ENCODE measurements around the gene LHX3. TPM values are rescaled to one million over a fixed set of nuclear protein-coding genes. Genes with fewer than 3 reads are reported as not detected.

LHX3 gene
- total and polyA plus RNA-seq, 10 of the 15 experiments (the other 5 are each of a cell fraction or from before 2014, with no cell fraction given) = not detected

DNA sequence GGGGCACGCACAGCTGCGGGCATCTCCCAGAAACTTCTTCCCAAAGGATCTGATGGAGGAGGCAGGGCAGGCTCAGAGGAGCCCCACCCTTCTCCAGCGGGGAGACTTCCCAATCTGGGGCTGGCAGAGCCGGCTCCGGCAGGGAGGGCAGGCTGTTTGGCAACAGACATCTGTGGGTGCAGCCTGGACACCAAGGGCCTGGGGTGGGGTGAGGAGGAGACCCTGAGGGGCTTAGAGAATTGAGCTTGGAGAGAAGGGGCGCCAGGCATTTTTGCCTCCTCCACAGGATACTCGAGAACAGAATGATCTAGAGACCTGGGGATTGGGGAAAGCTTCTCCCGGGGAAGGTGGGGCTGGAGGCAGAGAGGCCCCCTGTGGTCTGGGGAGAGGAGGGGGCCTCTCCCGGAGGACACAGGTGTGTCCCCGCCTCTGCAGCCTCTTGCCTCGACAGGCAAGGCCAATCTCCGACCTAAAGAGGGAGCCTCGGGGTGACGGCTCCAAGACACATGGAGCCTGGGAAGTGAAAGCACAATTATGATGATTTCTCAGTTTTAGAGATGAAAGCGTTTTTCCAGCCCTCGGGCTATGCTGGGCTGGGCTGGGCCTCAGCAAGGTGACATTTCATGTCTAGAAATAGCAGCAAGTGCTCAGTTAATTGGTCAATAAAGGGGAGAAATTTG lies 8.4 kb downstream of the LHX3 start:
- ChIA-PET POLR2A (no interaction called here), CTCF (no interaction called here), RAD21 (ENCODE audit: unreplicated experiment) (no interaction called here), SMC1A (ENCODE audit: uncharacterized antibody, unreplicated experiment) (no interaction called here)
- no peak for TF ChIP-seq CREB1 (IDR thresholded peaks at IDR 0.05; ENCODE audit: low read depth)
- TF ChIP-seq, protein P1, sequence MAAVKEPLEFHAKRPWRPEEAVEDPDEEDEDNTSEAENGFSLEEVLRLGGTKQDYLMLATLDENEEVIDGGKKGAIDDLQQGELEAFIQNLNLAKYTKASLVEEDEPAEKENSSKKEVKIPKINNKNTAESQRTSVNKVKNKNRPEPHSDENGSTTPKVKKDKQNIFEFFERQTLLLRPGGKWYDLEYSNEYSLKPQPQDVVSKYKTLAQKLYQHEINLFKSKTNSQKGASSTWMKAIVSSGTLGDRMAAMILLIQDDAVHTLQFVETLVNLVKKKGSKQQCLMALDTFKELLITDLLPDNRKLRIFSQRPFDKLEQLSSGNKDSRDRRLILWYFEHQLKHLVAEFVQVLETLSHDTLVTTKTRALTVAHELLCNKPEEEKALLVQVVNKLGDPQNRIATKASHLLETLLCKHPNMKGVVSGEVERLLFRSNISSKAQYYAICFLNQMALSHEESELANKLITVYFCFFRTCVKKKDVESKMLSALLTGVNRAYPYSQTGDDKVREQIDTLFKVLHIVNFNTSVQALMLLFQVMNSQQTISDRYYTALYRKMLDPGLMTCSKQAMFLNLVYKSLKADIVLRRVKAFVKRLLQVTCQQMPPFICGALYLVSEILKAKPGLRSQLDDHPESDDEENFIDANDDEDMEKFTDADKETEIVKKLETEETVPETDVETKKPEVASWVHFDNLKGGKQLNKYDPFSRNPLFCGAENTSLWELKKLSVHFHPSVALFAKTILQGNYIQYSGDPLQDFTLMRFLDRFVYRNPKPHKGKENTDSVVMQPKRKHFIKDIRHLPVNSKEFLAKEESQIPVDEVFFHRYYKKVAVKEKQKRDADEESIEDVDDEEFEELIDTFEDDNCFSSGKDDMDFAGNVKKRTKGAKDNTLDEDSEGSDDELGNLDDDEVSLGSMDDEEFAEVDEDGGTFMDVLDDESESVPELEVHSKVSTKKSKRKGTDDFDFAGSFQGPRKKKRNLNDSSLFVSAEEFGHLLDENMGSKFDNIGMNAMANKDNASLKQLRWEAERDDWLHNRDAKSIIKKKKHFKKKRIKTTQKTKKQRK (IDR thresholded peaks at IDR 0.05; ENCODE audit: low read depth, low read length) = no peak
- TF ChIP-seq FOS (IDR thresholded peaks at IDR 0.05; ENCODE audit: borderline replicate concordance, extremely low read depth, insufficient read length) = no peak
- no peak for TF ChIP-seq SP1 (IDR thresholded peaks at IDR 0.05; ENCODE audit: low read depth, low read length)
- TF ChIP-seq IRF5 (IDR thresholded peaks at IDR 0.05; ENCODE audit: borderline replicate concordance) = no peak
- no peak for TF ChIP-seq ASH2L (IDR thresholded peaks at IDR 0.05; ENCODE audit: borderline replicate concordance, low read depth)
- no peak for TF ChIP-seq TCF7 (IDR thresholded peaks at IDR 0.05; ENCODE audit: borderline replicate concordance)
- TF ChIP-seq, protein P2, sequence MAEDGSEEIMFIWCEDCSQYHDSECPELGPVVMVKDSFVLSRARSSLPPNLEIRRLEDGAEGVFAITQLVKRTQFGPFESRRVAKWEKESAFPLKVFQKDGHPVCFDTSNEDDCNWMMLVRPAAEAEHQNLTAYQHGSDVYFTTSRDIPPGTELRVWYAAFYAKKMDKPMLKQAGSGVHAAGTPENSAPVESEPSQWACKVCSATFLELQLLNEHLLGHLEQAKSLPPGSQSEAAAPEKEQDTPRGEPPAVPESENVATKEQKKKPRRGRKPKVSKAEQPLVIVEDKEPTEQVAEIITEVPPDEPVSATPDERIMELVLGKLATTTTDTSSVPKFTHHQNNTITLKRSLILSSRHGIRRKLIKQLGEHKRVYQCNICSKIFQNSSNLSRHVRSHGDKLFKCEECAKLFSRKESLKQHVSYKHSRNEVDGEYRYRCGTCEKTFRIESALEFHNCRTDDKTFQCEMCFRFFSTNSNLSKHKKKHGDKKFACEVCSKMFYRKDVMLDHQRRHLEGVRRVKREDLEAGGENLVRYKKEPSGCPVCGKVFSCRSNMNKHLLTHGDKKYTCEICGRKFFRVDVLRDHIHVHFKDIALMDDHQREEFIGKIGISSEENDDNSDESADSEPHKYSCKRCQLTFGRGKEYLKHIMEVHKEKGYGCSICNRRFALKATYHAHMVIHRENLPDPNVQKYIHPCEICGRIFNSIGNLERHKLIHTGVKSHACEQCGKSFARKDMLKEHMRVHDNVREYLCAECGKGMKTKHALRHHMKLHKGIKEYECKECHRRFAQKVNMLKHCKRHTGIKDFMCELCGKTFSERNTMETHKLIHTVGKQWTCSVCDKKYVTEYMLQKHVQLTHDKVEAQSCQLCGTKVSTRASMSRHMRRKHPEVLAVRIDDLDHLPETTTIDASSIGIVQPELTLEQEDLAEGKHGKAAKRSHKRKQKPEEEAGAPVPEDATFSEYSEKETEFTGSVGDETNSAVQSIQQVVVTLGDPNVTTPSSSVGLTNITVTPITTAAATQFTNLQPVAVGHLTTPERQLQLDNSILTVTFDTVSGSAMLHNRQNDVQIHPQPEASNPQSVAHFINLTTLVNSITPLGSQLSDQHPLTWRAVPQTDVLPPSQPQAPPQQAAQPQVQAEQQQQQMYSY (CRISPR knock-in tag; IDR thresholded peaks at IDR 0.05) = no peak
- under 1% methylated on average over 16 of the region's 16 CpGs for WGBS (ENCODE audit: insufficient coverage, insufficient replicate concordance, low lambda C conversion rate, missing lambda C conversion rate)
- Histone ChIP-seq H3K4me1 (ENCODE audit: control insufficient read depth, insufficient read depth, low read length) (0 out of 2 replicates have a peak, but pooled peaks cover 4% of the 10 kb centered on the region), H3K4me3 (no peak overlapping the region), H3K36me3 (ENCODE audit: control insufficient read depth in 2 of 2, insufficient read depth in 2 of 2, low read length in 1 of 2) (no peaks in the 10 kb centered on the region; a peak in 1 of 4 replicates), H2AFZ (ENCODE audit: control insufficient read depth, low read depth, low read length) (no peak overlapping the region), H3K9ac (ENCODE audit: control insufficient read depth, insufficient read depth, low read length) (no peak overlapping the region), H3K9me3 (replicated peaks; ENCODE audit: control insufficient read depth, insufficient read depth, low read length) (no peaks in the 10 kb centered on the region), H3K27ac (ENCODE audit: control insufficient read depth, insufficient read depth) (no peak overlapping the region), H3K27me3 (replicated peaks in 1 of 2; ENCODE audit: control insufficient read depth in 2 of 2, insufficient read depth in 2 of 2, low read length in 1 of 2) (peaks cover 13 to 18% of the 10 kb centered on the region in 2 experiments; a peak in 3 of 4 replicates), H4K20me1 (ENCODE audit: control insufficient read depth, insufficient read depth) (no peaks in the 10 kb centered on the region; the same call in 1 of the 2 replicates), H3K79me2 (ENCODE audit: control insufficient read depth, insufficient read depth, low read length) (no peaks in the 10 kb centered on the region), H3K4me2 (ENCODE audit: control insufficient read depth, insufficient read depth) (no peak overlapping the region)
- DNase-seq (ENCODE audit: low read depth, low spot score) = no peak
- in situ Hi-C loops (cut with MboI) = no loop called here
- FAIRE-seq = no peak
- peak; percentile 15; the same call in 1 of the 3 replicates for ATAC-seq
- no TSS peak for BruUV-seq (replicated peaks)
- intact Hi-C loops (cut with micrococcal nuclease; ENCODE audit: unreplicated experiment) = no loop called here

Data from GM12878 (cell line).